GM23338 (cell line): ENCODE measurements around the gene TM9SF4. TPM values are rescaled to one million over a fixed set of nuclear protein-coding genes. Genes with fewer than 3 reads are reported as not detected.

ENCODE experiments used
- ATAC-seq: fragments of 200-7000 bp; cut with Tn5 transposase; 3 replicates; pipeline ENCODE4 v1.9.1; 2020
- DNase-seq: peaks from one replicate; pipeline ENCODE4 v3.0.0-alpha.2; 2015; ENCODE audit warnings: low spot score
- H2AFZ ChIP-seq: fragments of 200-600 bp; sonication (generic); 2 replicates; pipeline ENCODE4 v1.8.0; 2016; ENCODE audit warnings: antibody characterized with exemption, mild to moderate bottlenecking, moderate library complexity
- H3F3A ChIP-seq: fragments of 200-600 bp; sonication (generic); replicated peaks from 2 replicates; pipeline ENCODE4 v1.8.0; 2017; ENCODE audit warnings: antibody characterized with exemption, mixed run types, low read depth
- H3K27ac ChIP-seq: fragments of 200-600 bp; sonication (generic); 2 replicates; pipeline ENCODE4 v1.6.1; 2016; ENCODE audit warnings: low read depth
- H3K27me3 ChIP-seq: fragments of 200-600 bp; sonication (generic); 2 replicates; pipeline ENCODE4 v1.8.0; 2016; ENCODE audit warnings: mild to moderate bottlenecking, mixed run types, moderate library complexity; ENCODE audit not compliant: insufficient read depth
- H3K36me3 ChIP-seq: fragments of 200-600 bp; sonication (generic); 2 replicates; pipeline ENCODE4 v1.8.0; 2016; ENCODE audit warnings: mild to moderate bottlenecking; ENCODE audit not compliant: insufficient read depth
- H3K4me1 ChIP-seq: fragments of 200-600 bp; sonication (generic); 2 replicates; pipeline ENCODE4 v1.8.0; 2016; ENCODE audit warnings: mild to moderate bottlenecking, moderate library complexity; ENCODE audit not compliant: insufficient read depth
- H3K4me2 ChIP-seq: fragments of 200-600 bp; sonication (generic); 2 replicates; pipeline ENCODE4 v1.7.1; 2017; ENCODE audit warnings: mixed run types
- H3K4me3 ChIP-seq: fragments of 200-600 bp; sonication (generic); 2 replicates; pipeline ENCODE4 v1.6.1; 2016; ENCODE audit warnings: mixed run types
- H3K79me2 ChIP-seq: fragments of 200-600 bp; sonication (generic); replicated peaks from 2 replicates; pipeline ENCODE4 v1.8.0; 2017; ENCODE audit warnings: mild to moderate bottlenecking; ENCODE audit not compliant: insufficient read depth
- H3K9me2 ChIP-seq: fragments of 200-600 bp; sonication (generic); 2 replicates; pipeline ENCODE4 v1.8.0; 2017; ENCODE audit not compliant: insufficient read depth
- H4K20me1 ChIP-seq: fragments of 200-600 bp; sonication (generic); replicated peaks from 2 replicates; pipeline ENCODE4 v1.8.0; 2017; ENCODE audit warnings: mild to moderate bottlenecking; ENCODE audit not compliant: insufficient read depth
- H3K27ac Mint-ChIP-seq: 2 replicates; pipeline ENCODE4 v1.8.0; 2020; ENCODE audit warnings: inconsistent platforms, mild to moderate bottlenecking, moderate library complexity, mixed read lengths
- H3K27me3 Mint-ChIP-seq: 3 replicates; pipeline ENCODE4 v1.8.0; 2022; ENCODE audit warnings: low read depth, mild to moderate bottlenecking, moderate library complexity, mixed read lengths, inconsistent platforms; ENCODE audit not compliant: insufficient read depth, poor library complexity
- H3K36me3 Mint-ChIP-seq: 3 replicates; pipeline ENCODE4 v1.8.0; 2021; ENCODE audit warnings: low read depth, mild to moderate bottlenecking, inconsistent platforms, moderate library complexity, mixed read lengths
- H3K4me1 Mint-ChIP-seq: 3 replicates; pipeline ENCODE4 v1.8.0; 2020; ENCODE audit warnings: mild to moderate bottlenecking, inconsistent platforms, mixed read lengths
- H3K4me3 Mint-ChIP-seq: 3 replicates; pipeline ENCODE4 v1.8.0; 2021; ENCODE audit warnings: moderate library complexity, mild to moderate bottlenecking, inconsistent platforms, mixed read lengths
- H3K9me3 Mint-ChIP-seq: 3 replicates; pipeline ENCODE4 v1.8.0; 2020; ENCODE audit warnings: moderate library complexity, mild to moderate bottlenecking, inconsistent platforms, mixed read lengths
- CREB1 ChIP-seq: fragments of 250-450 bp; sonication (Bioruptor Pico); IDR thresholded peaks from 2 replicates; pipeline ENCODE4 v1.5.0; 2020; ENCODE audit warnings: low read depth, mild to moderate bottlenecking, moderate library complexity
- CTCF ChIP-seq, 2 experiments: fragments of 200-600 bp in 1 of 2; sonication (generic) in 1 of 2; conservative IDR thresholded peaks; 2 replicates each; pipeline versions ENCODE4 v1.5.1 to v1.6.1; 2016 to 2017; ENCODE audit warnings: antibody characterized with exemption in 2 of 2, low read depth in 2 of 2, mild to moderate bottlenecking in 2 of 2, moderate library complexity in 1 of 2
- ETS1 ChIP-seq: IDR thresholded peaks from 2 replicates; pipeline ENCODE4 v1.6.1; 2016; ENCODE audit warnings: antibody characterized with exemption
- EZH2 ChIP-seq: fragments of 200-600 bp; sonication (generic); IDR thresholded peaks from one replicate; pipeline ENCODE4 v1.8.0; 2017; ENCODE audit warnings: antibody characterized with exemption, mild to moderate bottlenecking, low read depth; ENCODE audit not compliant: unreplicated experiment
- EZH2phosphoT487 ChIP-seq: fragments of 200-600 bp; sonication (generic); IDR thresholded peaks from one replicate; pipeline ENCODE4 v1.8.1; 2018; ENCODE audit warnings: antibody characterized with exemption; ENCODE audit not compliant: unreplicated experiment
- JUNB ChIP-seq: IDR thresholded peaks from one replicate; pipeline ENCODE4 v1.6.1; 2016; ENCODE audit warnings: antibody characterized with exemption; ENCODE audit not compliant: unreplicated experiment
- NANOG ChIP-seq: IDR thresholded peaks from 2 replicates; pipeline ENCODE4 v1.6.1; 2016; ENCODE audit warnings: antibody characterized with exemption, borderline replicate concordance
- POLR2AphosphoS5 ChIP-seq: IDR thresholded peaks from 2 replicates; pipeline ENCODE4 v1.6.1; 2016; ENCODE audit warnings: antibody characterized with exemption, low read depth
- REST ChIP-seq: IDR thresholded peaks from one replicate; pipeline ENCODE4 v1.6.1; 2018; ENCODE audit warnings: antibody characterized with exemption; ENCODE audit not compliant: unreplicated experiment
- STAT1 ChIP-seq: IDR thresholded peaks from one replicate; pipeline ENCODE4 v1.6.1; 2016; ENCODE audit warnings: antibody characterized with exemption; ENCODE audit not compliant: unreplicated experiment
- ZNF114 ChIP-seq: fragments of 250-450 bp; sonication (Bioruptor Pico); IDR thresholded peaks from 2 replicates; pipeline ENCODE4 v1.5.0; 2020; ENCODE audit warnings: mild to moderate bottlenecking, moderate library complexity
- ZNF331 ChIP-seq: fragments of 250-450 bp; sonication (Bioruptor Pico); IDR thresholded peaks from 2 replicates; pipeline ENCODE4 v1.5.0; 2020; ENCODE audit warnings: low read depth, mild to moderate bottlenecking, moderate library complexity
- ZNF462 ChIP-seq: fragments of 250-450 bp; sonication (Bioruptor Pico); IDR thresholded peaks from 2 replicates; pipeline ENCODE4 v1.5.0; 2020; ENCODE audit warnings: mild to moderate bottlenecking, moderate library complexity
- polyA plus RNA-seq: library from polyadenylated mRNA; unstranded; fragments of >200 nt; fragmentation: Nextera tagmentation; extraction: Ambion mirVana; gene quantifications from 2 replicates; pipeline ENCODE4 v1.2.1, GENCODE V29; 2016
- total RNA-seq: library from RNA; depleted of rRNA; stranded (reverse); fragments of >200 nt; shearing (Covaris generic); gene quantifications from 2 replicates; pipeline ENCODE4 v1.2.3, GENCODE V29; 2014

TM9SF4 gene
- total and polyA plus RNA-seq, 2 experiments from 2014 or later = 20.4 to 52.6 TPM

GRCh38 chr20:32158351-32158750 lies 48.8 kb downstream of the TM9SF4 start:
- H3K27ac Mint-ChIP-seq = no peak overlapping the region

More at GRCh38 chr20:32158351-32158750, 48.8 kb downstream of the TM9SF4 start:
- DNase-seq (no peak), ATAC-seq (no peak)
- Histone ChIP-seq H3K27me3 (no peaks in the 10 kb centered on the region), H4K20me1 (peaks cover 11% of the 10 kb centered on the region), H3K4me2 (no peak overlapping the region), H3F3A (peaks cover 16% of the 10 kb centered on the region; the same call in 1 of the 2 replicates), H2AFZ (no peak overlapping the region), H3K4me3 (no peak overlapping the region), H3K9me2 (no peaks in the 10 kb centered on the region), H3K79me2 (no peaks in the 10 kb centered on the region), H3K36me3 (peaks cover 54% of the 10 kb centered on the region), H3K4me1 (peaks cover 7% of the 10 kb centered on the region; the same call in 1 of the 2 replicates), H3K27ac (no peak overlapping the region)
- no peak for TF ChIP-seq STAT1
- TF ChIP-seq EZH2 = no peak
- no peak for TF ChIP-seq POLR2AphosphoS5
- TF ChIP-seq CREB1 (CRISPR knock-in tag) = no peak
- TF ChIP-seq EZH2phosphoT487 = no peak
- TF ChIP-seq ZNF462 (CRISPR knock-in tag) = no peak
- TF ChIP-seq NANOG = no peak
- TF ChIP-seq REST = no peak
- no peak for TF ChIP-seq ZNF114
- no peak for TF ChIP-seq JUNB
- no peak for TF ChIP-seq ZNF331 (CRISPR knock-in tag)
- TF ChIP-seq ETS1 = no peak
- no peak for TF ChIP-seq CTCF (conservative IDR thresholded peaks at IDR 0.05; ENCODE audit: low read depth in 2 of 2)
- no peak overlapping the region for H3K4me3 Mint-ChIP-seq
- H3K9me3 Mint-ChIP-seq = no peaks in the 10 kb centered on the region
- H3K27me3 Mint-ChIP-seq = peaks cover 14% of the 10 kb centered on the region
- peaks cover 7% of the 10 kb centered on the region; the same call in 2 of the 3 replicates for H3K4me1 Mint-ChIP-seq
- H3K36me3 Mint-ChIP-seq = peaks cover 62% of the 10 kb centered on the region
